MM.1S (cell line): Measurements from ENCODE around the gene THSD7B.

Experiments
- DNase-seq: peaks from one replicate; pipeline ENCODE4 v3.0.0-alpha.2; 2015
- H2AFZ ChIP-seq: fragments of 300-600 bp; sonication (generic); 2 replicates; pipeline ENCODE4 v1.6.0; 2016; ENCODE audit warnings: antibody characterized with exemption, low read length
- H3F3A ChIP-seq: fragments of 300-600 bp; sonication (generic); 2 replicates; pipeline ENCODE4 v1.6.1; 2016; ENCODE audit warnings: mild to moderate bottlenecking, antibody characterized with exemption, low read length, moderate library complexity, mixed read lengths; ENCODE audit not compliant: insufficient read depth
- H3K27ac ChIP-seq: fragments of 300-600 bp; sonication (generic); 2 replicates; pipeline ENCODE4 v1.5.1; 2016; ENCODE audit warnings: mild to moderate bottlenecking, low read length
- H3K27me3 ChIP-seq: fragments of 300-600 bp; sonication (generic); replicated peaks from 2 replicates; pipeline ENCODE4 v1.6.0; 2016; ENCODE audit warnings: low read length; ENCODE audit not compliant: insufficient read depth
- H3K36me3 ChIP-seq: fragments of 300-600 bp; sonication (generic); replicated peaks from 2 replicates; pipeline ENCODE4 v1.6.1; 2016; ENCODE audit warnings: mild to moderate bottlenecking, low read length, mixed read lengths; ENCODE audit not compliant: insufficient read depth
- H3K4me1 ChIP-seq: fragments of 300-600 bp; sonication (generic); 2 replicates; pipeline ENCODE4 v1.6.1; 2016; ENCODE audit warnings: low read length, mixed read lengths
- H3K4me2 ChIP-seq: fragments of 300-600 bp; sonication (generic); 2 replicates; pipeline ENCODE4 v1.6.0; 2016; ENCODE audit warnings: low read depth, low read length
- H3K4me3 ChIP-seq: fragments of 300-600 bp; sonication (generic); 2 replicates; pipeline ENCODE4 v1.5.1; 2016; ENCODE audit warnings: low read length, mixed read lengths
- H3K79me2 ChIP-seq: fragments of 300-600 bp; sonication (generic); 2 replicates; pipeline ENCODE4 v1.6.1; 2016; ENCODE audit warnings: mixed run types, low read length, mixed read lengths
- H3K9ac ChIP-seq: fragments of 300-600 bp; sonication (generic); 2 replicates; pipeline ENCODE4 v1.6.1; 2016; ENCODE audit warnings: low read length, mixed read lengths
- H3K9me2 ChIP-seq: fragments of 300-600 bp; sonication (generic); replicated peaks from 2 replicates; pipeline ENCODE4 v1.6.1; 2016; ENCODE audit warnings: mild to moderate bottlenecking, low read length, mixed read lengths; ENCODE audit not compliant: insufficient read depth
- H3K9me3 ChIP-seq: fragments of 300-600 bp; sonication (generic); replicated peaks from 2 replicates; pipeline ENCODE4 v1.6.1; 2016; ENCODE audit warnings: mild to moderate bottlenecking, low read length, mixed read lengths; ENCODE audit not compliant: insufficient read depth
- H4K20me1 ChIP-seq: fragments of 300-600 bp; sonication (generic); 2 replicates; pipeline ENCODE4 v1.6.1; 2016; ENCODE audit warnings: mild to moderate bottlenecking, low read length, moderate library complexity, mixed read lengths; ENCODE audit not compliant: insufficient read depth
- CTCF ChIP-seq: fragments of 300-600 bp; sonication (generic); IDR thresholded peaks from 2 replicates; pipeline ENCODE4 v1.5.1; 2016; ENCODE audit warnings: antibody characterized with exemption, low read length, mixed read lengths
- EZH2 ChIP-seq: fragments of 300-600 bp; sonication (generic); optimal IDR thresholded peaks from 2 replicates; pipeline ENCODE3; 2017; ENCODE audit warnings: low read depth, mild to moderate bottlenecking, antibody characterized with exemption, low read length, mixed read lengths
- EZH2phosphoT487 ChIP-seq: fragments of 300-600 bp; sonication (generic); IDR thresholded peaks from 2 replicates; pipeline ENCODE4 v1.6.1; 2018; ENCODE audit warnings: antibody characterized with exemption, low read length

Gene THSD7B

GRCh38 chr2:136894007-136894634, 128.8 kb downstream of the THSD7B start:
- Histone ChIP-seq H2AFZ (no peak overlapping the region), H3K4me2 (no peak overlapping the region), H3F3A (no peaks in the 10 kb centered on the region), H3K27me3 (no peaks in the 10 kb centered on the region), H3K9ac (no peak overlapping the region), H4K20me1 (no peaks in the 10 kb centered on the region), H3K9me3 (no peaks in the 10 kb centered on the region), H3K79me2 (no peaks in the 10 kb centered on the region), H3K4me3 (no peak overlapping the region), H3K9me2 (no peaks in the 10 kb centered on the region), H3K4me1 (no peaks in the 10 kb centered on the region), H3K36me3 (no peaks in the 10 kb centered on the region), H3K27ac (no peak overlapping the region)
- no peak for DNase-seq
- TF ChIP-seq CTCF (no peak), EZH2phosphoT487 (no peak), EZH2 (no peak)

DNA sequence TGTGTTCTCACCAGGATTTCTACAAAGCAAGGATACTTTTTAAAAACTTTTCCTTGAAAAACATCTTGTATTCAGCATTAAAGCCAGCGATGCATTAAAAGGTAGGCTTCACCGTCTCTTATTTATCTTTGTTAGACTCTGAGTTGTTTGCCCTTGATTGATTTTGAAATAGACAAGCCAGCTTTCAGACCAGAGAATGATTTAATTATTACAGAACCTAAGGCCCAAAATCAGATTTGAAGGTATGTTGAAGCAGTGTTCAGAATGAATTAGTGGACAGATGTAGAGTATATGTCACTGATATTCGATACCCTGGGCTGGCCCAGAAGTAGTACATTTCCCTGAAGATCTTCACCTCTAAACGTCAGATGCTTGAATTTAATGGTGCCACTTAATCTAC, 136.4 kb downstream of the THSD7B start:
- no peak overlapping the region for H3K4me2 ChIP-seq

DNA sequence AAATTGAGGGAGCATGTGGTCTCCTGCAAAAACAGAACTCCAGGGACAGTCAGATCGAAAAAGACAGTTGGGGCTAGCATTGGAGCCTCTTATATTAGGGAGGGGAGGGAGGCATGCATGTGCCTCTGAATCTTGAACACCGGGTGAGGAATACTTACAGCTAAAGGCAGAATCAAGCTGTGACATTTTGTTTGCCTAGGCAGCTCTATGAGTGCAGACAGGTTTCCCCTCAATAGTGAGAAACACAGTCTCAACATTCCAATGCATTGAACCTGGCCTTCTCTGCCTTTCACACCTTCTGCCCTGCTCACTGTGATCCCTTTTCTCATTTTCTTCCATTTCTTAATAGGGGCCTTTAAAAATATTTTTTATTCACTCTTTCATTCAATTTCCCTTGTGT, 140.4 kb downstream of the THSD7B start:
- no peaks in the 10 kb centered on the region for H3K36me3 ChIP-seq
- no peak for DNase-seq
- TF ChIP-seq EZH2phosphoT487 (no peak), CTCF (no peak), EZH2 (no peak)

More for the DNA sequence above, 136.4 kb downstream of the THSD7B start:
- no peaks in the 10 kb centered on the region for H3K79me2 ChIP-seq
- no peaks in the 10 kb centered on the region for H3K9me3 ChIP-seq
- H3K4me1 ChIP-seq, result no peaks in the 10 kb centered on the region
- TF ChIP-seq CTCF (no peak), EZH2 (no peak), EZH2phosphoT487 (no peak)
- H4K20me1 ChIP-seq, result no peaks in the 10 kb centered on the region
- no peak overlapping the region for H2AFZ ChIP-seq
- DNase-seq, result no peak
- no peak overlapping the region for H3K9ac ChIP-seq
- no peak overlapping the region for H3K27ac ChIP-seq
- 0 out of 2 replicates have a peak, but pooled peaks cover 3% of the 10 kb centered on the region for H3K9me2 ChIP-seq
- no peaks in the 10 kb centered on the region for H3K36me3 ChIP-seq
- no peaks in the 10 kb centered on the region for H3K27me3 ChIP-seq
- no peak overlapping the region for H3K4me3 ChIP-seq
- no peaks in the 10 kb centered on the region for H3F3A ChIP-seq

More for the DNA sequence above, 140.4 kb downstream of the THSD7B start:
- no peaks in the 10 kb centered on the region for H3K27me3 ChIP-seq
- H3K9me3 ChIP-seq, result no peaks in the 10 kb centered on the region
- no peak overlapping the region for H3K4me3 ChIP-seq
- H3K9me2 ChIP-seq, result no peaks in the 10 kb centered on the region
- no peaks in the 10 kb centered on the region for H3F3A ChIP-seq
- no peaks in the 10 kb centered on the region for H3K4me1 ChIP-seq
- no peak overlapping the region for H3K4me2 ChIP-seq
- H3K79me2 ChIP-seq, result no peaks in the 10 kb centered on the region
- H3K27ac ChIP-seq, result no peak overlapping the region
- no peak overlapping the region for H3K9ac ChIP-seq
- no peaks in the 10 kb centered on the region for H4K20me1 ChIP-seq
- no peak overlapping the region for H2AFZ ChIP-seq
